OCI-LY3 (cell line): ENCODE data around the gene ZNF366.

ENCODE experiments used
- CTCF ChIP-seq: fragments of 200-600, 300-600 bp; sonication (generic); IDR thresholded peaks from 2 replicates; pipeline ENCODE4 v1.5.1; 2014; ENCODE audit warnings: antibody characterized with exemption, low read length, low read depth
- EZH2phosphoT487 ChIP-seq: fragments of 200-600 bp; shearing (Covaris generic); IDR thresholded peaks from 2 replicates; pipeline ENCODE4 v1.6.1; 2018; ENCODE audit warnings: antibody characterized with exemption, mixed run types, low read depth

DNA sequence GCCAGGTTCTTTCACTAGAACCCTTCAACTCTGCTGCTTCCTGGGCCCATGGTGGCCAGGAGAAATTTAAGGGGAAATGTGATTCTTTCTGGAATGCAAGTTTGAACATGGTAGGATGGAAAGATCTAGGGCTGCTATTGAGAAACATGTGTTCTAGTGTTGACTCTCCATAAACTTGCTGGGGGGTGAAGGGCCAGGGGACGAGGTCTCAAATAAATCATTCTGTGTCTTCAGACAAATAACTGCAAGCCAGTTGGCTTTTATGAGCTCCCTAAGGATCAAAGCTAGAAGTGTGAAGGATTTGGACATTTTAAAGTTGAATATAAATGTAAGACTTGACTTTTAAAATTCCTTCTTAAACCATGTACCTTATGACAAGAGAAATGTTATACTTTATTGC, 78.5 kb downstream of the ZNF366 start:
- TF ChIP-seq CTCF: no peak
- TF ChIP-seq EZH2phosphoT487: no peak
